H1 (cell line): ENCODE measurements around the gene GJB6. TPM values are rescaled to one million over a fixed set of nuclear protein-coding genes. Genes with fewer than 3 reads are reported as not detected.

Experiments used
- CTCF ChIA-PET: fragments of 300-600 bp; sonication (Branson Sonifier 250); formaldehyde crosslinking; loops from one replicate; lab custom pipeline; 2021; ENCODE audit not compliant: partially characterized antibody; lab: Charles Lee
- POLR2A ChIA-PET: fragments of 300-600 bp; sonication (Branson Sonifier 250); formaldehyde crosslinking; loops from one replicate; lab custom pipeline; 2021; ENCODE audit warnings: inconsistent platforms; ENCODE audit not compliant: partially characterized antibody; lab: Charles Lee
- DNase-seq, 2 experiments: peaks; one replicate each; pipeline versions ENCODE4 v3.0.0 to v3.0.0-alpha.2; 2010 to 2022; ENCODE audit warnings: low spot score in 2 of 2, low read depth in 1 of 2, mixed read lengths in 1 of 2
- FAIRE-seq: peaks from 2 replicates; lab custom pipeline; 2011; peaks lifted over from hg19 to GRCh38; lab: Jason Lieb, UNC
- H2AFZ ChIP-seq: 2 replicates; pipeline ENCODE4 v1.8.1; 2012; ENCODE audit warnings: low read length, inconsistent platforms
- H2AK5ac ChIP-seq: 2 replicates; pipeline ENCODE4 v1.6.1; 2013; ENCODE audit warnings: low read depth, low read length
- H2BK120ac ChIP-seq: replicated peaks from 2 replicates; pipeline ENCODE3; 2013; ENCODE audit warnings: low read depth, low read length, inconsistent platforms
- H2BK12ac ChIP-seq: 2 replicates; pipeline ENCODE4 v1.6.1; 2013; ENCODE audit warnings: low read depth, low read length
- H2BK15ac ChIP-seq: 2 replicates; pipeline ENCODE4 v1.6.1; 2013; ENCODE audit warnings: low read length
- H2BK20ac ChIP-seq: 2 replicates; pipeline ENCODE4 v1.6.1; 2013; ENCODE audit warnings: low read length
- H2BK5ac ChIP-seq: 2 replicates; pipeline ENCODE4 v1.6.1; 2013; ENCODE audit warnings: low read depth, low read length
- H3K14ac ChIP-seq: 2 replicates; pipeline ENCODE4 v1.6.1; 2013; ENCODE audit warnings: inconsistent platforms; ENCODE audit not compliant: insufficient read length
- H3K18ac ChIP-seq: 2 replicates; pipeline ENCODE4 v1.6.1; 2013; ENCODE audit warnings: low read length; ENCODE audit errors: extremely low read depth
- H3K23ac ChIP-seq: 2 replicates; pipeline ENCODE4 v1.6.1; 2013; ENCODE audit warnings: inconsistent platforms; ENCODE audit not compliant: insufficient read length
- H3K23me2 ChIP-seq: 2 replicates; pipeline ENCODE4 v1.6.1; 2013; ENCODE audit warnings: low read depth, low read length
- H3K27ac ChIP-seq: 2 replicates; pipeline ENCODE4 v1.6.1; 2011; ENCODE audit warnings: low read depth, low read length, inconsistent platforms
- H3K27me3 ChIP-seq, 4 experiments: replicated peaks in 1 of 4; 1 replicate in 1 of 4; 2 replicates in 3 of 4; pipeline versions ENCODE4 v1.6.1 to v1.8.1; 2011 to 2013; ENCODE audit warnings: low read length in 3 of 4, mild to moderate bottlenecking in 3 of 4, inconsistent platforms in 2 of 4, mixed read lengths in 2 of 4, moderate library complexity in 1 of 4; ENCODE audit not compliant: control insufficient read depth in 3 of 4, insufficient read depth in 3 of 4; ENCODE audit errors: extremely low read depth in 1 of 4
- H3K36me3 ChIP-seq, 4 experiments: 2 replicates each; pipeline versions ENCODE4 v1.6.1 to v1.8.1; 2011 to 2013; ENCODE audit warnings: mild to moderate bottlenecking in 4 of 4, low read length in 3 of 4, moderate library complexity in 2 of 4, control low read depth in 1 of 4, inconsistent platforms in 1 of 4; ENCODE audit not compliant: insufficient read depth in 4 of 4, control insufficient read depth in 2 of 4
- H3K4ac ChIP-seq: replicated peaks from 2 replicates; pipeline ENCODE3; 2013; ENCODE audit warnings: low read length, low read depth, mixed read lengths, inconsistent platforms; ENCODE audit not compliant: insufficient read length
- H3K4me1 ChIP-seq, 4 experiments: replicated peaks in 1 of 4; 1 replicate in 1 of 4; 2 replicates in 3 of 4; pipeline versions ENCODE4 v1.6.1 to v1.8.1; 2011 to 2013; ENCODE audit warnings: low read length in 3 of 4, inconsistent platforms in 2 of 4, mixed read lengths in 1 of 4; ENCODE audit not compliant: insufficient read depth in 4 of 4, control insufficient read depth in 3 of 4
- H3K4me2 ChIP-seq, 2 experiments: 2 replicates each; pipeline versions ENCODE4 v1.6.1 to v1.8.1; 2011 to 2013; ENCODE audit warnings: low read depth in 2 of 2, low read length in 2 of 2, control low read depth in 1 of 2, inconsistent platforms in 1 of 2, mild to moderate bottlenecking in 1 of 2; ENCODE audit not compliant: insufficient read depth in 1 of 2
- H3K4me3 ChIP-seq, 4 experiments: fragments of 200-600, 300-600 bp in 1 of 4; sonication (generic), shearing (Covaris generic), sonication (Bioruptor Twin) in 1 of 4; 2 replicates each; pipeline versions ENCODE4 v1.5.1 to v1.8.1; 2011 to 2016; ENCODE audit warnings: low read length in 4 of 4, low read depth in 3 of 4, control low read depth in 2 of 4, inconsistent platforms in 2 of 4, mild to moderate bottlenecking in 2 of 4, mixed read lengths in 1 of 4, moderate library complexity in 1 of 4; ENCODE audit not compliant: insufficient read depth in 2 of 4; ENCODE audit errors: extremely low read depth in 1 of 4
- H3K56ac ChIP-seq: replicated peaks from 2 replicates; pipeline ENCODE3; 2013; ENCODE audit warnings: low read depth, mild to moderate bottlenecking, mixed read lengths, low read length, inconsistent platforms; ENCODE audit not compliant: insufficient read length
- H3K79me1 ChIP-seq: 2 replicates; pipeline ENCODE4 v1.6.1; 2013; ENCODE audit warnings: low read depth, low read length, control low read depth
- H3K79me2 ChIP-seq, 2 experiments: 2 replicates each; pipeline versions ENCODE4 v1.6.1 to v1.8.1; 2012 to 2013; ENCODE audit warnings: low read length in 2 of 2, mild to moderate bottlenecking in 2 of 2, inconsistent platforms in 1 of 2; ENCODE audit not compliant: insufficient read depth in 2 of 2, control insufficient read depth in 1 of 2
- H3K9ac ChIP-seq, 4 experiments: replicated peaks in 1 of 4; 1 replicate in 1 of 4; 2 replicates in 3 of 4; pipeline versions ENCODE4 v1.6.1 to v1.8.1; 2011 to 2013; ENCODE audit warnings: low read depth in 3 of 4, low read length in 3 of 4, control low read depth in 2 of 4, mild to moderate bottlenecking in 2 of 4, moderate library complexity in 2 of 4, inconsistent platforms in 1 of 4; ENCODE audit errors: extremely low read depth in 1 of 4
- H3K9me3 ChIP-seq, 2 experiments: 2 replicates each; pipeline versions ENCODE4 v1.6.1 to v1.8.1; 2012 to 2013; ENCODE audit warnings: mild to moderate bottlenecking in 2 of 2, moderate library complexity in 2 of 2, control low read depth in 1 of 2, inconsistent platforms in 1 of 2, low read depth in 1 of 2, low read length in 1 of 2, mixed read lengths in 1 of 2; ENCODE audit not compliant: insufficient read depth in 2 of 2
- H4K20me1 ChIP-seq, 2 experiments: replicated peaks in 1 of 2; 2 replicates each; pipeline versions ENCODE3 to v1.8.1; 2011 to 2013; ENCODE audit warnings: inconsistent platforms in 2 of 2, low read length in 2 of 2, mild to moderate bottlenecking in 1 of 2; ENCODE audit not compliant: insufficient read depth in 2 of 2, control insufficient read depth in 1 of 2
- H4K5ac ChIP-seq: 2 replicates; pipeline ENCODE4 v1.6.1; 2013; ENCODE audit warnings: low read length, low read depth, mixed read lengths, inconsistent platforms; ENCODE audit not compliant: insufficient read length
- H4K8ac ChIP-seq: 2 replicates; pipeline ENCODE4 v1.8.0; 2013; ENCODE audit warnings: mild to moderate bottlenecking, moderate library complexity, low read length, inconsistent platforms; ENCODE audit not compliant: insufficient read depth; ENCODE audit errors: extremely low read depth
- H4K91ac ChIP-seq: replicated peaks from 2 replicates; pipeline ENCODE3; 2013; ENCODE audit warnings: low read length, mixed read lengths, inconsistent platforms; ENCODE audit not compliant: insufficient read length
- CEBPB ChIP-seq: IDR thresholded peaks from 2 replicates; pipeline ENCODE4 v1.6.1; 2012; ENCODE audit warnings: low read depth, low read length
- CHD2 ChIP-seq: IDR thresholded peaks from 2 replicates; pipeline ENCODE4 v1.6.1; 2012; ENCODE audit warnings: low read length, improper control_type of control experiment
- HDAC6 ChIP-seq: IDR thresholded peaks from one replicate; pipeline ENCODE4 v1.7.1; 2012; ENCODE audit warnings: low read depth, mild to moderate bottlenecking, inconsistent platforms, low read length, moderate library complexity
- POLR2A ChIP-seq, 2 experiments: IDR thresholded peaks; 1 replicate in 1 of 2; 2 replicates in 1 of 2; pipeline ENCODE4 v1.6.1; 2011; ENCODE audit warnings: low read depth in 2 of 2, low read length in 2 of 2, mild to moderate bottlenecking in 2 of 2; ENCODE audit errors: control extremely low read depth in 1 of 2
- USF2 ChIP-seq: IDR thresholded peaks from 2 replicates; pipeline ENCODE4 v1.6.1; 2011; ENCODE audit warnings: low read length, improper control_type of control experiment
- WGBS, 2 experiments: shearing (Covaris generic) in 1 of 2; methylation state at CpG; one replicate each; pipeline versions ENCODE4 v1.1.6 to v1.1.7; 2013 to 2015; ENCODE audit warnings: low lambda C conversion rate in 2 of 2, mixed read lengths in 2 of 2, inconsistent platforms in 1 of 2, low coverage in 1 of 2, missing lambda C conversion rate in 1 of 2; ENCODE audit not compliant: insufficient replicate concordance in 2 of 2, insufficient coverage in 1 of 2, insufficient read length in 1 of 2; ENCODE audit errors: extremely low coverage in 1 of 2, missing lambda C conversion rate in 1 of 2; 5-methylcytosine and 5-hydroxymethylcytosine counted together
- polyA plus RNA-seq, 7 experiments: library from polyadenylated mRNA; depleted of rRNA in 3 of 7; stranded (reverse) in 5 of 7; unstranded in 2 of 7; fragments of >200 nt in 5 of 7; fragments of 200-250 nt in 2 of 7; gene quantifications; 1 replicate in 5 of 7; 2 replicates in 1 of 7; 4 replicates in 1 of 7; pipeline versions ENCODE4 v1.2.1 to v1.2.3, GENCODE V29; 2011 to 2013; ENCODE audit warnings: missing spikeins in 2 of 7, mixed read lengths in 2 of 7
- total RNA-seq: library from RNA; stranded (reverse); fragmentation: NEBNext Ultra II Directional; extraction: Animal tissue kit (Norgen Biotek cat#: 25700); gene quantifications from 2 replicates; pipeline ENCODE4 v1.2.1, GENCODE V29; 2021

Gene GJB6
- total and polyA plus RNA-seq, 2 of the 8 experiments (the other 6 are each of a cell fraction or from before 2014, with no cell fraction given): not detected

GRCh38 chr13:20247963-20248362, 15.8 kb upstream of the GJB6 start:
- Histone ChIP-seq H3K18ac (no peak overlapping the region), H2BK15ac (no peak overlapping the region), H3K79me2 (no peaks in the 10 kb centered on the region), H4K5ac (no peak overlapping the region), H3K4me1 (no peaks in the 10 kb centered on the region), H2BK5ac (no peak overlapping the region), H3K4ac (no peak overlapping the region), H3K36me3 (no peaks in the 10 kb centered on the region), H3K9ac (no peak overlapping the region), H3K4me2 (no peak overlapping the region), H4K8ac (no peak overlapping the region), H3K4me3 (no peak overlapping the region), H3K56ac (no peak overlapping the region), H4K91ac (no peak overlapping the region), H2AFZ (no peak overlapping the region), H2BK12ac (no peak overlapping the region), H3K14ac (no peak overlapping the region), H3K23me2 (no peaks in the 10 kb centered on the region), H3K23ac (no peak overlapping the region), H4K20me1 (no peaks in the 10 kb centered on the region), H2AK5ac (no peak overlapping the region), H3K9me3 (no peaks in the 10 kb centered on the region), H2BK20ac (no peak overlapping the region), H3K79me1 (no peaks in the 10 kb centered on the region), H3K27me3 (no peaks in the 10 kb centered on the region), H3K27ac (no peak overlapping the region), H2BK120ac (no peak overlapping the region)
- ChIA-PET CTCF (no interaction called here), POLR2A (no interaction called here)
- no peak for DNase-seq
- TF ChIP-seq CEBPB (no peak), HDAC6 (no peak), USF2 (no peak), POLR2A (IDR thresholded peaks at IDR 0.05; ENCODE audit: control extremely low read depth in 1 of 2, low read depth in 2 of 2, low read length in 2 of 2) (no peak), CHD2 (no peak)
- no peak for FAIRE-seq
- WGBS, 2 experiments: 80% methylated on average over 10 of the region's 10 CpGs; no CpG with 5 or more reads in 1 of the 2 experiments
